Activated CD8-positive, alpha-beta memory T cell treated with anti-CD3 and anti-CD28 coated beads for 24 hours (primary cell): ENCODE data around the gene NOD2.

Experiments
- DNase-seq: peaks from one replicate; pipeline ENCODE4 v3.0.0-alpha.2; 2020

NOD2 gene

GRCh38 chr16:50692999-50693781 is at the start of gene NOD2:
Gene NOD2, plus strand, starts transcription at chr16:50693606. Its CDS starts 5,890 bp downstream, at chr16:50699496.
- DNase-seq, result no peak

GRCh38 chr16:50644245-50644644 is 49.2 kb upstream of the NOD2 start:
- DNase-seq, result no peak

GRCh38 chr16:50644729-50645128 is 48.7 kb upstream of the NOD2 start:
- no peak for DNase-seq

- DNase-seq, result no peak
Observed at GRCh38 chr16:50645563-50646220, 47.7 kb upstream of the NOD2 start.

- no peak for DNase-seq
Observed at GRCh38 chr16:50646345-50646744, 47.1 kb upstream of the NOD2 start.

GRCh38 chr16:50651835-50652438 is 41.5 kb upstream of the NOD2 start:
- no peak for DNase-seq

GRCh38 chr16:50652836-50653425 is 40.5 kb upstream of the NOD2 start:
- no peak for DNase-seq

GRCh38 chr16:50653633-50654519 is 39.5 kb upstream of the NOD2 start:
- DNase-seq, result no peak

GRCh38 chr16:50655558-50656055 is 37.8 kb upstream of the NOD2 start:
- DNase-seq, result no peak

- no peak for DNase-seq
Observed at GRCh38 chr16:50657241-50657640, 36.2 kb upstream of the NOD2 start.

GRCh38 chr16:50659806-50660205 is 33.6 kb upstream of the NOD2 start:
- no peak for DNase-seq

- DNase-seq, result no peak
Observed at GRCh38 chr16:50662306-50662940, 31.0 kb upstream of the NOD2 start.

- no peak for DNase-seq
Observed at GRCh38 chr16:50664270-50664669, 29.1 kb upstream of the NOD2 start.

- DNase-seq, result peak; percentile 94
Observed at GRCh38 chr16:50665128-50665878, 28.1 kb upstream of the NOD2 start.

GRCh38 chr16:50666658-50667496 is 26.5 kb upstream of the NOD2 start:
- DNase-seq, result peak; percentile 82

- DNase-seq, result no peak
Observed at GRCh38 chr16:50667497-50668367, 25.7 kb upstream of the NOD2 start.

- DNase-seq, result no peak
Observed at GRCh38 chr16:50668368-50669008, 24.9 kb upstream of the NOD2 start.

- no peak for DNase-seq
Observed at GRCh38 chr16:50669741-50670140, 23.7 kb upstream of the NOD2 start.

GRCh38 chr16:50670476-50670875 is 22.9 kb upstream of the NOD2 start:
- DNase-seq, result no peak
